ENCODE results near the gene GRPEL2.

DNA sequence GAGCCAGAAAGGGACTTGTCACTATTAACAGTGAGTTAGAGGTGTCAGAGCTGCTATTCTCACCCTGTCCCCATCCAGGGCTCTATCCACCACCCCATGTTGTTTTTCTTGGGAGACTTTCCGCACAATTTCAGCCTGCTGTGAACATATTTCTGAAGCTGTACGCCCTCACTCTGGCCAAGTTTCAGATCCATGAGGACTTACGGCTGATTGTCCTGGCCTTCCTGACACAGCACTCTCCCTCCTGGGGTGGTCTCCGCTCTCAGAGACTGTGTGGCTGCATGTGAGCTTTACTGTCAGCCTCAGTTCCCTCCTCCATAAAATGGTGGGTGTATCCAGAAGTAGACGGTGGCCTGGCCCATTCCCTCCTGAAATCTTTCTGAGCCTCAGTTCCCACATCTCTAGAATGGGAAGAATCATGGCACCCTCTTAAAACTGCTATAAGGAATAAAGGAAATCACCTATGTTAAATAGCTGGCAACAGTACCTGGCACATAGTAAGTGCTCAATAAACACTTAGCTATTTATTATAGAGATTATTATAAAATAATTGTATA is 34.6 kb downstream of the GRPEL2 start:
- TF ChIP-seq, protein P1, sequence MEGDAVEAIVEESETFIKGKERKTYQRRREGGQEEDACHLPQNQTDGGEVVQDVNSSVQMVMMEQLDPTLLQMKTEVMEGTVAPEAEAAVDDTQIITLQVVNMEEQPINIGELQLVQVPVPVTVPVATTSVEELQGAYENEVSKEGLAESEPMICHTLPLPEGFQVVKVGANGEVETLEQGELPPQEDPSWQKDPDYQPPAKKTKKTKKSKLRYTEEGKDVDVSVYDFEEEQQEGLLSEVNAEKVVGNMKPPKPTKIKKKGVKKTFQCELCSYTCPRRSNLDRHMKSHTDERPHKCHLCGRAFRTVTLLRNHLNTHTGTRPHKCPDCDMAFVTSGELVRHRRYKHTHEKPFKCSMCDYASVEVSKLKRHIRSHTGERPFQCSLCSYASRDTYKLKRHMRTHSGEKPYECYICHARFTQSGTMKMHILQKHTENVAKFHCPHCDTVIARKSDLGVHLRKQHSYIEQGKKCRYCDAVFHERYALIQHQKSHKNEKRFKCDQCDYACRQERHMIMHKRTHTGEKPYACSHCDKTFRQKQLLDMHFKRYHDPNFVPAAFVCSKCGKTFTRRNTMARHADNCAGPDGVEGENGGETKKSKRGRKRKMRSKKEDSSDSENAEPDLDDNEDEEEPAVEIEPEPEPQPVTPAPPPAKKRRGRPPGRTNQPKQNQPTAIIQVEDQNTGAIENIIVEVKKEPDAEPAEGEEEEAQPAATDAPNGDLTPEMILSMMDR (IDR thresholded peaks at IDR 0.05; ENCODE audit: borderline replicate concordance, extremely low read depth, low read length, poor library complexity, severe bottlenecking) = no peak
- no peak for TF ChIP-seq EZH2 (IDR thresholded peaks at IDR 0.05; ENCODE audit: borderline replicate concordance, low read depth, low read length, severe bottlenecking)

Measured in DND-41 (cell line).